Measurements from ENCODE around the gene TBC1D14. TPM values are rescaled to one million over a fixed set of nuclear protein-coding genes. Genes with fewer than 3 reads are reported as not detected.

TBC1D14 gene
- total RNA-seq, 4 donors from 2014 or later = 42.6 to 56.9 (median 54.0) TPM

GRCh38 chr4:7020856-7021255 is 111.2 kb downstream of the TBC1D14 start:
- TF ChIP-seq POLR2AphosphoS5 (IDR thresholded peaks at IDR 0.05) = no peak
- TF ChIP-seq POLR2A (IDR thresholded peaks at IDR 0.05) = no peak
- TF ChIP-seq, protein P1, sequence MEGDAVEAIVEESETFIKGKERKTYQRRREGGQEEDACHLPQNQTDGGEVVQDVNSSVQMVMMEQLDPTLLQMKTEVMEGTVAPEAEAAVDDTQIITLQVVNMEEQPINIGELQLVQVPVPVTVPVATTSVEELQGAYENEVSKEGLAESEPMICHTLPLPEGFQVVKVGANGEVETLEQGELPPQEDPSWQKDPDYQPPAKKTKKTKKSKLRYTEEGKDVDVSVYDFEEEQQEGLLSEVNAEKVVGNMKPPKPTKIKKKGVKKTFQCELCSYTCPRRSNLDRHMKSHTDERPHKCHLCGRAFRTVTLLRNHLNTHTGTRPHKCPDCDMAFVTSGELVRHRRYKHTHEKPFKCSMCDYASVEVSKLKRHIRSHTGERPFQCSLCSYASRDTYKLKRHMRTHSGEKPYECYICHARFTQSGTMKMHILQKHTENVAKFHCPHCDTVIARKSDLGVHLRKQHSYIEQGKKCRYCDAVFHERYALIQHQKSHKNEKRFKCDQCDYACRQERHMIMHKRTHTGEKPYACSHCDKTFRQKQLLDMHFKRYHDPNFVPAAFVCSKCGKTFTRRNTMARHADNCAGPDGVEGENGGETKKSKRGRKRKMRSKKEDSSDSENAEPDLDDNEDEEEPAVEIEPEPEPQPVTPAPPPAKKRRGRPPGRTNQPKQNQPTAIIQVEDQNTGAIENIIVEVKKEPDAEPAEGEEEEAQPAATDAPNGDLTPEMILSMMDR (IDR thresholded peaks at IDR 0.05) = no peak
- no peak for TF ChIP-seq EP300 (IDR thresholded peaks at IDR 0.05; ENCODE audit: low read depth)
- Histone ChIP-seq H3K9me3 (no peaks in the 10 kb centered on the region), H3K4me1 (no peaks in the 10 kb centered on the region), H3K36me3 (peaks cover 0 to 29% (median 12%) of the 10 kb centered on the region in 4 donors), H3K27me3 (no peaks in the 10 kb centered on the region), H3K4me3 (no peak overlapping the region), H3K27ac (no peak overlapping the region)
- in situ Hi-C loops (cut with MboI; ENCODE audit: low pct_ligation_motif_present in 1 of 4, low pct_unique_long_range_greater_than_20kb in 1 of 4, low sequenced_read_pairs in 3 of 4) (no loop called here), intact Hi-C loops (cut with DNase I; ENCODE audit: low total_unique reads) (no loop called here)
- WGBS, 2 donors (ENCODE audit: low coverage in 1 of 2) = 93 to 97% methylated on average over 7 to 11 of the region's 11 CpGs
- DNase-seq = no peak

DNA sequence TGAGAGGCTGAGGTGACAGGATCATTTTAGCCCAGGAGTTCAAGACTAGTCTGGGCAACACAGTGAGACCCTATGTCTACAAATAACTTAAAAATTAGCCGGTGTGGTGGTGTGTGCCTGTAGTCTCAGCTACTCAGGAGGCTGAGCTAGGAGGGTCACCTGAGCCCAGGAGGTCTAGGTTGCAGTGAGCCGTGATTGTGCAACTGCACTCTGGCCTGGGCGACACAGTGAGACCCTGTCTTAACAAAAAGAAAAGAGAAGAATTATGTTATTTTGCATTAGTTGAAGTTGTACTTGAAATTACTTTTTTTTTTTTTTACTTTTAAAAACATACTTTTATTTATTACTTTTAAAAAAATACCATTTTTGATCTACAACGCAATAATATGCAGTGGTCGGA is 111.7 kb downstream of the TBC1D14 start:
- TF ChIP-seq EP300 (IDR thresholded peaks at IDR 0.05; ENCODE audit: low read depth) (no peak), POLR2A (IDR thresholded peaks at IDR 0.05) (no peak), POLR2AphosphoS5 (IDR thresholded peaks at IDR 0.05) (no peak)
- TF ChIP-seq, protein P1 (IDR thresholded peaks at IDR 0.05) = no peak
- Histone ChIP-seq H3K4me1 (no peaks in the 10 kb centered on the region), H3K27me3 (no peaks in the 10 kb centered on the region), H3K27ac (no peak overlapping the region), H3K4me3 (no peak overlapping the region), H3K9me3 (no peaks in the 10 kb centered on the region), H3K36me3 (peaks cover 0 to 29% (median 9%) of the 10 kb centered on the region in 4 donors)
- 76 to 77% methylated on average over 5 of the region's 5 CpGs for WGBS, 2 donors (ENCODE audit: low coverage in 1 of 2)
- intact Hi-C loops (cut with DNase I; ENCODE audit: low total_unique reads) = no loop called here
- in situ Hi-C loops (cut with MboI; ENCODE audit: low pct_ligation_motif_present in 1 of 4, low pct_unique_long_range_greater_than_20kb in 1 of 4, low sequenced_read_pairs in 3 of 4) = no loop called here
- no peak for DNase-seq

DNA sequence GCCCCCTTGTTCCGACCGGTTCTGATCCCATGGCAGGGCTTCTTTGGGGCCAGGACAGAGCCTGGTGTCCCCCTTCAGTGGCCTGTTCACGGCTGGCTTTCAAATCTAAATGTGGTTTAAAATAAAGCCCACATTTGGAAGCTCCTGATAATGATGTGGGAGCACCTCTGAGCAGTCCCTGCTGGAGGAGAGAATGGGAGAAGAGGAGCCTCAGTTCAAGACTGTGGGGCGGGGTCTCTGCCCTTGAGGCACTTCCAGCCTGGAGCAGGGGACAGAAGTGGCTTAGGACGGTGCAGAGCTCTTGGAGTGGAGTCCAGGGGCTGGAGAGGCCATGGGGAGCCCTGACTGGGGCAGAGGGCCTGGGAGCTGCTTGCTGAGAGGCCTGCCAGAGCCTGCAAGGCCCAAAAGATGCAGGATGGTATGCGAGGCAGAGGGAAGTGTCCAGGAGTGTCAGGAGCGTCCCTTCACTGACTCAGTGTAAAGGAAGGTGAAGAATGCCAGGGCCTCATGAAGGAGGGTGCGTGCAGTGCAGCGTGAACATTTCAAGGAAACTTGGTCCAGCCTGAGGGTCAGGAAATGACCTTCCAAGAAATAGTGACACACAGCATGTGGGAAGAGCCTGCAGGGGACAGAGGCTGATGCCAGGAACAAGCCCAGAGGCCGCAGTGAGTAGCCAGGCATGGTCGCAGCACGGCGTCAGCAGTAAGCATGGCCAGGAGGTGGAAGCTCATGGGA is 112.5 kb downstream of the TBC1D14 start:
- in situ Hi-C loops (cut with MboI; ENCODE audit: low pct_ligation_motif_present in 1 of 4, low pct_unique_long_range_greater_than_20kb in 1 of 4, low sequenced_read_pairs in 3 of 4) (no loop called here), intact Hi-C loops (cut with DNase I; ENCODE audit: low total_unique reads) (no loop called here)
- Histone ChIP-seq H3K27me3 (no peaks in the 10 kb centered on the region), H3K4me3 (no peak overlapping the region), H3K36me3 (peaks cover 0 to 30% (median 9%) of the 10 kb centered on the region in 4 donors), H3K9me3 (no peaks in the 10 kb centered on the region), H3K4me1 (no peaks in the 10 kb centered on the region), H3K27ac (no peak overlapping the region)
- 85 to 89% methylated on average over 5 to 13 of the region's 13 CpGs for WGBS, 2 donors (ENCODE audit: low coverage in 1 of 2)
- TF ChIP-seq POLR2AphosphoS5 (IDR thresholded peaks at IDR 0.05) (no peak), EP300 (IDR thresholded peaks at IDR 0.05; ENCODE audit: low read depth) (no peak), POLR2A (IDR thresholded peaks at IDR 0.05) (no peak)
- TF ChIP-seq, protein P1 (IDR thresholded peaks at IDR 0.05) = no peak
- no peak for DNase-seq

GRCh38 chr4:7023486-7023885 is 113.9 kb downstream of the TBC1D14 start:
- 83% methylated on average over 16 of the region's 16 CpGs; no CpG with 5 or more reads in 1 of the 2 donors for WGBS, 2 donors (ENCODE audit: low coverage in 1 of 2)

More at GRCh38 chr4:7023486-7023885, 113.9 kb downstream of the TBC1D14 start:
- TF ChIP-seq POLR2AphosphoS5 (IDR thresholded peaks at IDR 0.05) (no peak), POLR2A (IDR thresholded peaks at IDR 0.05) (no peak), EP300 (IDR thresholded peaks at IDR 0.05; ENCODE audit: low read depth) (no peak)
- TF ChIP-seq, protein P1 (IDR thresholded peaks at IDR 0.05) = no peak
- no peaks in the 10 kb centered on the region for H3K4me1 ChIP-seq
- no peaks in the 10 kb centered on the region for H3K27me3 ChIP-seq
- in situ Hi-C loops (cut with MboI; ENCODE audit: low pct_ligation_motif_present in 1 of 4, low pct_unique_long_range_greater_than_20kb in 1 of 4, low sequenced_read_pairs in 3 of 4) (no loop called here), intact Hi-C loops (cut with DNase I; ENCODE audit: low total_unique reads) (no loop called here)
- no peak overlapping the region for H3K27ac ChIP-seq
- H3K4me3 ChIP-seq = no peak overlapping the region
- no peaks in the 10 kb centered on the region for H3K9me3 ChIP-seq
- H3K36me3 ChIP-seq = peaks cover 0 to 30% (median 9%) of the 10 kb centered on the region in 4 donors
- no peak for DNase-seq

All from transverse colon (tissue), 4 donors.